T-helper 22 cell (primary cell): ENCODE data around the gene EDA.

Experiments
- DNase-seq: peaks from one replicate; pipeline ENCODE4 v3.0.0-alpha.2; 2020; ENCODE audit warnings: low read depth

The EDA gene

DNA sequence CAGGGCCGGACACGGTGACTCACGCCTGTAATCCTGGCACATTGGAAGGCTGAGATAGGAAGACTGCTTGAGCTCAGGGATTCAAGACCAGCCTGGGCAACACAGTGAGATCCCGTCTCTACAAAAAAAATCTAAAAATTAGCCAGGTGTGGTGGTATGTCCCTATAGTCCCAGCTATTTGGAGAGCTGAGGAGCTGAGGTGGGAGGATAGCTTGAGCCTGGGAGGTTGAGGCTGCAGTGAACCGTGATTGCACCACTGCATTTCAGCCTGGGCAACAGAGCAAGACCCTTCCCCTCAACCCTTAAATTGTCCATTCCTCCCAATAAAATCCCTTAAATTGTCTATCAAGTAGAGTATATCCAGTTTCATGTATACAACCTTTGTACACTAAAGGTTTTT lies 463.4 kb downstream of the EDA start:
- DNase-seq = no peak

DNA sequence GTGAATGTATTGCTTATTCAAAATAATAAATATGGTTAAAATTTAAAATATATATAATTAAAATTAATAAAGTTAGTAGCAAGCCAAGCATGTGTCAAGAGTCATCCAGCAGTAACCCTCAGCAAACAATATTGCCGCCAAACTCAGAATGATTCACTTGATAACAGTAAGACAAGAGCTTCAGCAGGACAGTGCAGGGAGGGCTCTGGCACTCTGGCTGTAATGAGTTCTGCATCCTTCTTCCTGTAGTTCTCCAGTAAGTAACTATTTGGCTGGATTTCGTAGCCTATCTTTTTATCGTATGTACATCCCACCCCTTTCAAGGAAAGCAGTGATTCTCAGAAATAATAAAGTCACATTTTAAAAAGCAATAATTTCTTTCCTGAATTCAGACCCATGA lies 464.0 kb downstream of the EDA start:
- DNase-seq = no peak

DNA sequence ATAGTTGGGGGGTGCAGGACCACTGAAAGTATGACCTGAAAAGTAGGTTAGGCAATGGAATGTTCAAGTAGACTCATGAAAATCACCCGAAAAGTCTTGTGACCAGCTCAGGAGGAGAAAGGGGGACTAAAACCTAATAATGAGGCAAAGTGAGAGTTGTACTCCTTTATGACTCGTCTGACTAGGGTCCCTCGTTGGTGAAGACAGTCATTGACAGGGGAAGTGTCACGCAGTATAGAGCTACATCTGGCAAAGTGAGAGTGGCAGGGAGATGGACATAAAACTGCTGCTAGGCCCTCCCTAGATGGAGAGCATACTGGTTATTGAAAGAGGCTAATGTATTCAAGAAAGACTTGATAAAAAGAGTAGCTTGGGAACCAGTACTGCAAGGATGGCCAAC lies 466.8 kb downstream of the EDA start:
- no peak for DNase-seq

DNA sequence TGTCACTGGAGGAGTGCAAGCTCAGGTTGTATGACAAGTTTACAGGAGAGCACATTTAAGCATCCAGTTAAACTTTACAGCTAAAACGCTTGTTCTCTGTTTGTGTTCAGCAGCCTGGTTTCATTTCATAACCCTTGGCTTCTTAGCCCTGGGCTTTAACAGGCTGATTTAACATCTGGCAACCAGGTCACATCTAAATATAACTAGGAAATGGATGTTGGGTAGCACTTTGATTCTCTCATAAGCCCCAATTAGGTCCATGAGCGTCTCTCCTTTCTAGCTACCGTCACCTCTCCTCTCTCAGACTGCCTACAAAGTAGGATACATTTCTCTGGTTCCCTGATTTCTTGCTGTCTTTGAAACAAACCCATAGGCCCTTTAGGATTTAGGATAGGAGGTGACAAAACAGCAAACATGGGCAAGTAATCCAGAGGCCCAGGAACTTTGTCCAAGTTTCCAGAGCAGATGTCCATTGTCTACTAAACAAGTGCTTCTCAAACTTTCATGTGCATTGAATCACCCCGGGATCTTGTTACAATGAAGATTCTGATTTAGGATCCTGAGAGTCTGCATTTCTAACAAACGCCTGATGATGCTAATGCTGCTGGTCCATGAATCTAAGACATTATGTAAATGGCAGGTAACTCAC lies 468.8 kb downstream of the EDA start:
- DNase-seq = no peak

DNA sequence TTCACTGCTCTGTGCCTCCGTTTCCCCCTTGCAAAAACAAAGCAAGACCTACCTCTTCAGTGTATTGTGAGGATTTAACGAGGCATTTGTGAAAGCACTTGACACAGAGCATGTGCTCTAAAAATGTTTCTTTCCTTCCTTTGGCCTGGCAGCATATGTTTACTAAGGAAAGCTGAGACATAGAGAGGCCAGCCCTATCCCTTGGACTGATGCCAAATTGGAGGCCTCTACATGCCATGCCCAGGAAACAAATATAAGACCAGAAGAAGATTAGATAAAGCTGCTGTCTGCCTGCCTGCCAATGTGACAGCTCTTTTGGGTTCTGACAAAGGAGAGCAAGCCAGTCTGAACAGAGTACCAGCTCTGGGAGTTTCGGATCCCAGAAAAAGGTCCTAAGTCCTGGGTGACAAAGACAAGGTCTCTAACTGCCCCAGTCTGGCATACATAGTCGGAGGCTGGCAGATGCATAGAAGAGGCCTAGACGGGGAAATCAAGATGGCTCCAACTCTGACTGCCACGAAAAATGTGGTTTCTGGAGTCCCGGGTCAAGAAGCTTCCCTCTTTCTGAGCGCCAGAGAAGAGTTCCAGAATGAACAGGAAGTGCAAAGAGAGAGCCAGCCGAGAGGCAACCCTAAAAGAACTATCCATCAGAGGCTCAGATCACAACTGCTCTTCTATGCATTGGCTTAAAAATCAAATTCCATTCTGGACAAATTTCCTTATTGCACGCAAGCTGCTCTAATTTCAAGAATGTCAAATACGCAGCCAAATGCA lies 472.1 kb downstream of the EDA start:
- no peak for DNase-seq

DNA sequence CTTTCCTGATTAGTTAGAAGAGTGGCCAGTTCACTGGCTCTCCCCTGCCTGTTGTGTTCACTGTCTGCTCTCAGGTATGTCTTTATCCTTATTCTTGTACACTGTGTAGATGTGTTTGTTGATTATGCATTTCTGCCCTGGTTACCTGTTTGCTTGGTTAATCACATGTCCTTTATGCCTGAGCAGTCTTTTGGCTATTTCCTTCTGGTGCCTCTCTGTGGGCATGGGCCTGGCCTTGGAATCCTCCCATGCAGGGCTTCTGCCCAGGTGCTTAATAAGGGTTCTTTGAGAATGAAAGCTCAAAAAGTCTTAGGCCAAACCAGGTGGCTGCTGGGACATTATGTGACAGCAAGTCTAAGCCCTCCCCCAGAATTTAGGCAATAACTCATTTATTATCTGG lies 472.8 kb downstream of the EDA start:
- no peak for DNase-seq
